ENCODE results near the gene PAPPA.

PAPPA gene

GRCh38 chr9:116345817-116346216 is 192.2 kb downstream of the PAPPA start (continued):
- TF ChIP-seq, protein P1, sequence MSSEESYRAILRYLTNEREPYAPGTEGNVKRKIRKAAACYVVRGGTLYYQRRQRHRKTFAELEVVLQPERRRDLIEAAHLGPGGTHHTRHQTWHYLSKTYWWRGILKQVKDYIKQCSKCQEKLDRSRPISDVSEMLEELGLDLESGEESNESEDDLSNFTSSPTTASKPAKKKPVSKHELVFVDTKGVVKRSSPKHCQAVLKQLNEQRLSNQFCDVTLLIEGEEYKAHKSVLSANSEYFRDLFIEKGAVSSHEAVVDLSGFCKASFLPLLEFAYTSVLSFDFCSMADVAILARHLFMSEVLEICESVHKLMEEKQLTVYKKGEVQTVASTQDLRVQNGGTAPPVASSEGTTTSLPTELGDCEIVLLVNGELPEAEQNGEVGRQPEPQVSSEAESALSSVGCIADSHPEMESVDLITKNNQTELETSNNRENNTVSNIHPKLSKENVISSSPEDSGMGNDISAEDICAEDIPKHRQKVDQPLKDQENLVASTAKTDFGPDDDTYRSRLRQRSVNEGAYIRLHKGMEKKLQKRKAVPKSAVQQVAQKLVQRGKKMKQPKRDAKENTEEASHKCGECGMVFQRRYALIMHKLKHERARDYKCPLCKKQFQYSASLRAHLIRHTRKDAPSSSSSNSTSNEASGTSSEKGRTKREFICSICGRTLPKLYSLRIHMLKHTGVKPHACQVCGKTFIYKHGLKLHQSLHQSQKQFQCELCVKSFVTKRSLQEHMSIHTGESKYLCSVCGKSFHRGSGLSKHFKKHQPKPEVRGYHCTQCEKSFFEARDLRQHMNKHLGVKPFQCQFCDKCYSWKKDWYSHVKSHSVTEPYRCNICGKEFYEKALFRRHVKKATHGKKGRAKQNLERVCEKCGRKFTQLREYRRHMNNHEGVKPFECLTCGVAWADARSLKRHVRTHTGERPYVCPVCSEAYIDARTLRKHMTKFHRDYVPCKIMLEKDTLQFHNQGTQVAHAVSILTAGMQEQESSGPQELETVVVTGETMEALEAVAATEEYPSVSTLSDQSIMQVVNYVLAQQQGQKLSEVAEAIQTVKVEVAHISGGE (tag by site-specific recombination; conservative IDR thresholded peaks at IDR 0.05; ENCODE audit: low read depth), result no peak
- TF ChIP-seq ZNF114 (tag by site-specific recombination; IDR thresholded peaks at IDR 0.05), result no peak
- TF ChIP-seq, protein P2, sequence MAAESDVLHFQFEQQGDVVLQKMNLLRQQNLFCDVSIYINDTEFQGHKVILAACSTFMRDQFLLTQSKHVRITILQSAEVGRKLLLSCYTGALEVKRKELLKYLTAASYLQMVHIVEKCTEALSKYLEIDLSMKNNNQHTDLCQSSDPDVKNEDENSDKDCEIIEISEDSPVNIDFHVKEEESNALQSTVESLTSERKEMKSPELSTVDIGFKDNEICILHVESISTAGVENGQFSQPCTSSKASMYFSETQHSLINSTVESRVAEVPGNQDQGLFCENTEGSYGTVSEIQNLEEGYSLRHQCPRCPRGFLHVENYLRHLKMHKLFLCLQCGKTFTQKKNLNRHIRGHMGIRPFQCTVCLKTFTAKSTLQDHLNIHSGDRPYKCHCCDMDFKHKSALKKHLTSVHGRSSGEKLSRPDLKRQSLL (tag by site-specific recombination; IDR thresholded peaks at IDR 0.05), result no peak
- no peak for TF ChIP-seq ZNF366 (tag by site-specific recombination; conservative IDR thresholded peaks at IDR 0.05)
- TF ChIP-seq REPIN1 (tag by site-specific recombination; IDR thresholded peaks at IDR 0.05; ENCODE audit: low read depth), result no peak
- TF ChIP-seq ZNF416 (tag by site-specific recombination; IDR thresholded peaks at IDR 0.05), result no peak
- TF ChIP-seq ZNF660 (tag by site-specific recombination; IDR thresholded peaks at IDR 0.05), result no peak
- no peak for TF ChIP-seq ZNF140 (tag by site-specific recombination; IDR thresholded peaks at IDR 0.05)
- TF ChIP-seq ZBTB20 (tag by site-specific recombination; IDR thresholded peaks at IDR 0.05), result no peak
- TF ChIP-seq ZNF239 (tag by site-specific recombination; IDR thresholded peaks at IDR 0.05), result no peak

DNA sequence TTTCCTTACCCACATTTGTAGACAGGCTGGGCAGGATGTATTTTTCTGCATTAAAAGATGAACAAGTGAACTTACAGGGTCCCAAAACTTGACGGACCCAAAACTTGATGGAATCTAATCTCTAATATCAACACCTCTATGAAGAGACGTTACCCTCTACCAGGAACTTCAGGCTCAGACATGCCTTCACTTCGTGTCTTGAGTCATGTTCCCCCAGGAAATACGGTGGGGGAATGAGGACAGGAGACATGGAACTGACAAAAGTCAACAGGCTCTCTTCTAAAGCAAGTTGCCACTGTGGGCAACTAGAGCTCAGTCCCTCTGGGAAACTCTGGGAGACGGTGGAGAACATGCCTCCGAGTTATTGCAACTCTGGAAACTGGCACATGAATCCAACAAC is 196.1 kb downstream of the PAPPA start:
- Histone ChIP-seq H3K4me1 (ENCODE audit: control insufficient read depth, insufficient read depth, low read length) (no peaks in the 10 kb centered on the region), H3K9me3 (ENCODE audit: control insufficient read depth, insufficient read depth, low read depth, low read length) (no peaks in the 10 kb centered on the region), H3K27ac (ENCODE audit: extremely low read depth, low read depth, low read length) (no peak overlapping the region), H3K36me3 (ENCODE audit: control insufficient read depth in 2 of 2, insufficient read depth in 1 of 2, low read length in 2 of 2) (no peaks in the 10 kb centered on the region), H3K4me3 (ENCODE audit: low read depth, low read length) (no peak overlapping the region)
- ChIA-PET POLR2A (no interaction called here), CTCF (no interaction called here)
- no peak for TF ChIP-seq ZNF174 (tag by site-specific recombination; IDR thresholded peaks at IDR 0.05)
- TF ChIP-seq ZNF785 (tag by site-specific recombination; IDR thresholded peaks at IDR 0.05), result no peak
- no peak for TF ChIP-seq ZBTB10 (tag by site-specific recombination; IDR thresholded peaks at IDR 0.05)
- TF ChIP-seq ZNF354C (tag by site-specific recombination; IDR thresholded peaks at IDR 0.05; ENCODE audit: borderline replicate concordance, low read depth), result no peak
- no peak for TF ChIP-seq ZNF2 (tag by site-specific recombination; IDR thresholded peaks at IDR 0.05)

DNA sequence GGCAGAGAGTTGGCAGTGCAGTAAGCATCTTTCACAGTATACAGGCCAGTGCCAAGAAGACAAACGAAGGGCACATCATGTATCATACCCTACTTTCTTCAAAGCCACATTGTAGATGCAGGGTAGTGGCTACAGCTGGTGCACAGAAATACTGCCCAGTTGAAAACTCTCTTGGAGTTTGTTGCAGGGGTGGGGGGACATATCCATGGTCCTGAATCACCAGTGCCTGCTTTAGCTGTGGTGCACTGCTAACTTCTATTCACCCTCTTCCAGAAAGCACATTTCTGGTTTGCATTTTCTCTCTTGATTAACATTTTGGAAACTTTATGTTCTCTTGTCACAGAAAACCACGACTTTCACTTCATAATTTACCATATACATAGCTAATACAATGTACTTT is 196.6 kb downstream of the PAPPA start:
- Histone ChIP-seq H3K36me3 (ENCODE audit: control insufficient read depth in 2 of 2, insufficient read depth in 1 of 2, low read length in 2 of 2) (no peaks in the 10 kb centered on the region), H3K4me3 (ENCODE audit: low read depth, low read length) (no peak overlapping the region), H3K9me3 (ENCODE audit: control insufficient read depth, insufficient read depth, low read depth, low read length) (no peaks in the 10 kb centered on the region), H3K27ac (ENCODE audit: extremely low read depth, low read depth, low read length) (no peak overlapping the region), H3K4me1 (ENCODE audit: control insufficient read depth, insufficient read depth, low read length) (no peaks in the 10 kb centered on the region)
- ChIA-PET POLR2A (no interaction called here), CTCF (no interaction called here)
- no peak for TF ChIP-seq ZNF623 (tag by site-specific recombination; IDR thresholded peaks at IDR 0.05)
- TF ChIP-seq, protein P3, sequence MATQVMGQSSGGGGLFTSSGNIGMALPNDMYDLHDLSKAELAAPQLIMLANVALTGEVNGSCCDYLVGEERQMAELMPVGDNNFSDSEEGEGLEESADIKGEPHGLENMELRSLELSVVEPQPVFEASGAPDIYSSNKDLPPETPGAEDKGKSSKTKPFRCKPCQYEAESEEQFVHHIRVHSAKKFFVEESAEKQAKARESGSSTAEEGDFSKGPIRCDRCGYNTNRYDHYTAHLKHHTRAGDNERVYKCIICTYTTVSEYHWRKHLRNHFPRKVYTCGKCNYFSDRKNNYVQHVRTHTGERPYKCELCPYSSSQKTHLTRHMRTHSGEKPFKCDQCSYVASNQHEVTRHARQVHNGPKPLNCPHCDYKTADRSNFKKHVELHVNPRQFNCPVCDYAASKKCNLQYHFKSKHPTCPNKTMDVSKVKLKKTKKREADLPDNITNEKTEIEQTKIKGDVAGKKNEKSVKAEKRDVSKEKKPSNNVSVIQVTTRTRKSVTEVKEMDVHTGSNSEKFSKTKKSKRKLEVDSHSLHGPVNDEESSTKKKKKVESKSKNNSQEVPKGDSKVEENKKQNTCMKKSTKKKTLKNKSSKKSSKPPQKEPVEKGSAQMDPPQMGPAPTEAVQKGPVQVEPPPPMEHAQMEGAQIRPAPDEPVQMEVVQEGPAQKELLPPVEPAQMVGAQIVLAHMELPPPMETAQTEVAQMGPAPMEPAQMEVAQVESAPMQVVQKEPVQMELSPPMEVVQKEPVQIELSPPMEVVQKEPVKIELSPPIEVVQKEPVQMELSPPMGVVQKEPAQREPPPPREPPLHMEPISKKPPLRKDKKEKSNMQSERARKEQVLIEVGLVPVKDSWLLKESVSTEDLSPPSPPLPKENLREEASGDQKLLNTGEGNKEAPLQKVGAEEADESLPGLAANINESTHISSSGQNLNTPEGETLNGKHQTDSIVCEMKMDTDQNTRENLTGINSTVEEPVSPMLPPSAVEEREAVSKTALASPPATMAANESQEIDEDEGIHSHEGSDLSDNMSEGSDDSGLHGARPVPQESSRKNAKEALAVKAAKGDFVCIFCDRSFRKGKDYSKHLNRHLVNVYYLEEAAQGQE (tag by site-specific recombination; IDR thresholded peaks at IDR 0.05), result peak; percentile 80

Data from HEK293 (cell line).